NB4 (cell line): Measurements from ENCODE around the gene CNIH1.
"Not testable (repeated sequence)": the region's sequence is repeated elsewhere in the genome, so short reads cannot be mapped to it uniquely, and the experiment has no call there.

ENCODE experiments used
- DNase-seq: peaks from one replicate; pipeline ENCODE4 v3.0.0; 2010; ENCODE audit warnings: low read depth
- H3K4me3 ChIP-seq: one replicate; pipeline ENCODE4 v1.5.1; 2011; ENCODE audit warnings: mild to moderate bottlenecking, low read depth, low read length, moderate library complexity
- MYC ChIP-seq: IDR thresholded peaks from 2 replicates; pipeline ENCODE4 v1.6.1; 2011; ENCODE audit warnings: low read depth, low read length
- POLR2A ChIP-seq: IDR thresholded peaks from 2 replicates; pipeline ENCODE4 v1.6.1; 2011; ENCODE audit warnings: mild to moderate bottlenecking; ENCODE audit not compliant: insufficient read length; ENCODE audit errors: extremely low read depth
- TF ChIP-seq, protein P1 (sequence below): IDR thresholded peaks from one replicate; pipeline ENCODE4 v1.5.1; 2012; ENCODE audit warnings: low read depth, low read length
- TF ChIP-seq, protein P2 (sequence below): IDR thresholded peaks from 2 replicates; pipeline ENCODE4 v1.6.1; 2011; ENCODE audit warnings: low read depth, low read length

CNIH1 gene

GRCh38 chr14:54396493-54397335, 44.5 kb downstream of the CNIH1 start, which contains the start of gene CDKN3:
Gene CDKN3 (plus strand): TSS chr14:54397007. CDS start chr14:54397069, 62 bp downstream.
- TF ChIP-seq, protein P1, sequence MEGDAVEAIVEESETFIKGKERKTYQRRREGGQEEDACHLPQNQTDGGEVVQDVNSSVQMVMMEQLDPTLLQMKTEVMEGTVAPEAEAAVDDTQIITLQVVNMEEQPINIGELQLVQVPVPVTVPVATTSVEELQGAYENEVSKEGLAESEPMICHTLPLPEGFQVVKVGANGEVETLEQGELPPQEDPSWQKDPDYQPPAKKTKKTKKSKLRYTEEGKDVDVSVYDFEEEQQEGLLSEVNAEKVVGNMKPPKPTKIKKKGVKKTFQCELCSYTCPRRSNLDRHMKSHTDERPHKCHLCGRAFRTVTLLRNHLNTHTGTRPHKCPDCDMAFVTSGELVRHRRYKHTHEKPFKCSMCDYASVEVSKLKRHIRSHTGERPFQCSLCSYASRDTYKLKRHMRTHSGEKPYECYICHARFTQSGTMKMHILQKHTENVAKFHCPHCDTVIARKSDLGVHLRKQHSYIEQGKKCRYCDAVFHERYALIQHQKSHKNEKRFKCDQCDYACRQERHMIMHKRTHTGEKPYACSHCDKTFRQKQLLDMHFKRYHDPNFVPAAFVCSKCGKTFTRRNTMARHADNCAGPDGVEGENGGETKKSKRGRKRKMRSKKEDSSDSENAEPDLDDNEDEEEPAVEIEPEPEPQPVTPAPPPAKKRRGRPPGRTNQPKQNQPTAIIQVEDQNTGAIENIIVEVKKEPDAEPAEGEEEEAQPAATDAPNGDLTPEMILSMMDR, result no peak
- TF ChIP-seq, protein P2, sequence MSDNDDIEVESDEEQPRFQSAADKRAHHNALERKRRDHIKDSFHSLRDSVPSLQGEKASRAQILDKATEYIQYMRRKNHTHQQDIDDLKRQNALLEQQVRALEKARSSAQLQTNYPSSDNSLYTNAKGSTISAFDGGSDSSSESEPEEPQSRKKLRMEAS, result no peak; the same call in 1 of the 2 replicates
- TF ChIP-seq MYC (peak; percentile 17; the same call in 1 of the 2 replicates), POLR2A (peak; percentile 62)
- peak; percentile 99 for DNase-seq
- peak within 1 kb of the TSS; percentile 80 for H3K4me3 ChIP-seq

DNA sequence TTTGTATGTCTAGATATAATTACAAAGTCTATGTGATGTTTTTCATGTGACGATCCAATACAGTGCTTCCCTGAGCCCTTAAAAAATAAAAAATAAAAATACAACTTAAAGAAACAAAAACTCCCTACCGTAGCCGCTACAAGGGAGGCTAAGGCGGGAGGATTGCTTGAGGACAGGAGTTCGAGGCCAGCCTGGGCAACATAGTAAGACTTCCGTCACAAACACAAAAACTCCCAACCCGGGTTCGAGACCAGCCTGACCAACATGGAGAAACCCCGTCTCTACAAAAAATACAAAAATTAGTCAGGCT, 45.0 kb downstream of the CNIH1 start:
- DNase-seq, result no peak
- peak overlapping the region; percentile 47 for H3K4me3 ChIP-seq
- TF ChIP-seq, protein P2, result no peak
- TF ChIP-seq MYC (no peak), POLR2A (no peak)
- TF ChIP-seq, protein P1, result no peak

DNA sequence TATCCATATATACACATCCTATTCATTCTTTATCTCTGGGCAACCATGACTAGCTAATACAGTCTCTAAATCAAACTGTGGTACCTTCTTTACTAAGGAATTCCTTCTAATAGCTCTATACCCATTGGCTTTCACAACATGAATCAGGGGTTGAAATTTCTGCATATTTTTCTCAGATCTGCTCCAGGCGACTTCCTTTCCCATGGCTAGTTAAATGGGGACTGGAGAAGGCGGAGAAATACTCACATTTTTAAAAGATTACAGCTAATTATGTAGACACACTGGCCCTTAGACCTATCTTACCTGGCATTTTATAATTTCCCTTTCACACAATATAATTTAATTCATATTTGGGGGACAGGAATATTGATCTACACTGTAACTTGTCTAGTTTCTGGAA, 45.5 kb downstream of the CNIH1 start:
- TF ChIP-seq, protein P2, result no peak
- TF ChIP-seq POLR2A, result no peak
- TF ChIP-seq, protein P1, result no peak
- no peak for TF ChIP-seq MYC
- H3K4me3 ChIP-seq, result no peak overlapping the region
- DNase-seq, result no peak

DNA sequence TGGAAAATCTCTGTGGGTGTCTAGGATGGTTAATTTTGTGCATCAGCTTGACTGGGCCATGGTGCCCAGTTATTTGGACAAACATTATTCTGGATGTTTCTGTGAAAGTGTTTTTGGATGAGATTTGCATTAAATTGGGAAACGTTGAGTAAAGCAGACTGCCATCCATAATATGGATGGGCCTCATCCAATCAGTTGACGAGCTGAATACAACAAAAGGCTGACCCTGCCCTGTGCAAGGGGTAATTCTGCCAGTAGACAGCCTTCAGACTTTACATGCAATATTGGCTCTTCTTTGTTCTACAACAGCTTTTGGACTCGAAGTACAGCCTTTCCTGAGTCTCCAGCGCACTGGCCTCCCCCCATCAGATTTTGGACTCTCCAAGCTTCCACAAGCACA, 45.9 kb downstream of the CNIH1 start:
- no peak overlapping the region for H3K4me3 ChIP-seq
- DNase-seq, result no peak
- TF ChIP-seq, protein P2, result no peak
- TF ChIP-seq, protein P1, result no peak
- no peak for TF ChIP-seq MYC

DNA sequence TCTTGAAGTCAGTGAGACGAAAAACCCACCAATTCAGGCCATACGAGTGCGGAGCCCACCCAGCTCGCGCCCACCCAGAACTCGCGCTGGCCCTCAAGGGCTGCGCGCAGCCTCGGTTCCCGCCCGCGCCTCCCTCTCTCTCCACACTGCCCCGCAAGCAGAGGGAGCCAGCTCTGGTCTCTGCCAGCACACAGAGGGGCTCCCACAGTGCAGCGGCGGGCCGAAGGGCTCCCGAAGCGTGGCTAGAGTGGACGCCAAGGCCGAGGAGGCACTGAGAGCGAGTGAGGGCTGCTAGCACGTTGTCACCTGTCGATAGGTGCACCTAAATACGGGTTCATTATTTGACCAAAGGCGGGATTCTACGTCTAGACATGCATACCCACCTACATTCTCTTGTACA, 46.6 kb downstream of the CNIH1 start:
- no peak overlapping the region for H3K4me3 ChIP-seq
- no peak for TF ChIP-seq POLR2A
- TF ChIP-seq, protein P2, result no peak
- TF ChIP-seq MYC, result no peak
- TF ChIP-seq, protein P1, result no peak
- no peak for DNase-seq

DNA sequence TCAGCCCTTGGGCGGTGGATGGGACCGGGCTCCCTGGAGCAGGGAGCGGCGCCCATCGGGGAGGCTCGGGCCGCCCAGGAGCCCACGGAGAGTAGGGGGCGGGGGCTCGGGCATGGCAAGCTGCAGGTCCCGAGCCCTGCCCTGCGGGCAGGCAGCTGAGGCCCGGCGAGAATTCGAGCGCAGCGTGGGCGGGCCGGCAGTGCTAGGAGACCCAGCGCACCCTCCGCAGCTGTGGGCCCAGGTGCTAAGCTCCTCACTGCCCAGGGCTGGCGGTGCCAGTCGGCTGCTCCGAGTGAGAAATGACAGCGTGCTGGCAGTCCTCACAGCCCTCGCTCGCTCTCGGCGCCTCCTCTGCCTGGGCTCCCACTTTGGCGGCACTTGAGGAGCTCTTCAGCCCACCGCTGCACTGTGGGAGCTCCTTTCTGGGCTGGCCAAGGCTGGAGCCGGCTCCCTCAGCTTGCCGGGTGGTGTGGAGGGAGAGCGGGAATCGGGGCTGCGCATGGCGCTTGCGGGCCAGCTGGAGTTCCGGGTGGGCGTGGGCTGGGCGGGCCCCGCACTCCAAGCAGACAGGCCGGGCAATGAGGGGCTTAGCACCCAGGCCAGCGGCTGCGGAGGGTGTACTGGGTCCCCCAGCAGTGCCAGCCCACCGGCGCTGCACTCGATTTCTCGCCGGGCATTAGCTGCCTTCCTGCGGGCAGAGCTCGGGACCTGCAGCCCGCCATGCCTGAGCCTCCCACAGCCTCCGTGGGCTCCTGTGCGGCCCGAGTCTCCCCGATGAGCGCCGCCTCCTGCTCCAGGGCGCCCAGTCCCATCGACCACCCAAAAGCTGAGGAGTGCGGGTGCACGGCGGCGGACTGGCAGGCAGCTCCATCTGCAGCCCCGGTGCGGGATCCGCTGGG, 47.9 kb downstream of the CNIH1 start:
- H3K4me3 ChIP-seq, DNase-seq: not testable (repeated sequence)
